HepG2 (cell line): ENCODE data around the gene GADD45GIP1. TPM values are rescaled to one million over a fixed set of nuclear protein-coding genes. Genes with fewer than 3 reads are reported as not detected.

Experiments
- CEBPZ ChIP-seq: IDR thresholded peaks from 2 replicates; pipeline ENCODE4 v1.6.1; 2012; ENCODE audit warnings: low read length, improper control_type of control experiment
- ESRRA ChIP-seq: sonication (generic); formaldehyde crosslinking; IDR thresholded peaks from 2 replicates; pipeline ENCODE4 v1.5.1; 2020; ENCODE audit warnings: mild to moderate bottlenecking, low read depth, missing genetic modification reagents
- MED13 ChIP-seq: sonication (generic); formaldehyde crosslinking; IDR thresholded peaks from 2 replicates; pipeline ENCODE4 v1.5.0; 2020; ENCODE audit warnings: missing genetic modification reagents
- MTERF4 ChIP-seq: sonication (generic); formaldehyde crosslinking; IDR thresholded peaks from 2 replicates; pipeline ENCODE4 v1.8.0; 2023; ENCODE audit warnings: mild to moderate bottlenecking, missing genetic modification reagents
- PITX1 ChIP-seq: sonication (generic); formaldehyde crosslinking; IDR thresholded peaks from 2 replicates; pipeline ENCODE4 v1.5.1; 2020; ENCODE audit warnings: mild to moderate bottlenecking, missing genetic modification reagents
- PRPF4 ChIP-seq: fragments of 200-400 bp; formaldehyde crosslinking; IDR thresholded peaks from 2 replicates; pipeline ENCODE4 v1.6.1; 2016; ENCODE audit warnings: low read length, low read depth; ENCODE audit not compliant: poor library complexity, severe bottlenecking
- SNRNP70 ChIP-seq: fragments of 200-400 bp; formaldehyde crosslinking; IDR thresholded peaks from 2 replicates; pipeline ENCODE4 v1.6.1; 2017; ENCODE audit warnings: mild to moderate bottlenecking, low read depth, low read length, moderate library complexity
- SOX13 ChIP-seq, 3 experiments: fragments of 450-650 bp in 1 of 3; sonication (generic) in 1 of 3; formaldehyde crosslinking in 1 of 3; IDR thresholded peaks in 2 of 3; conservative IDR thresholded peaks in 1 of 3; 2 replicates each; pipeline versions ENCODE4 v1.5.0 to v1.6.1; 2016 to 2020; ENCODE audit warnings: antibody characterized with exemption in 1 of 3, mild to moderate bottlenecking in 1 of 3, missing compliant biosample characterization in 1 of 3, missing genetic modification reagents in 1 of 3, moderate library complexity in 1 of 3
- ZBTB2 ChIP-seq: sonication (generic); formaldehyde crosslinking; IDR thresholded peaks from 2 replicates; pipeline ENCODE4 v1.8.0; 2022; ENCODE audit warnings: low read depth, missing genetic modification reagents
- ZBTB3 ChIP-seq: sonication (generic); formaldehyde crosslinking; IDR thresholded peaks from 2 replicates; pipeline ENCODE4 v1.4.0; 2020; ENCODE audit warnings: low read depth, mild to moderate bottlenecking, moderate library complexity, missing genetic modification reagents, borderline replicate concordance
- ZNF136 ChIP-seq: sonication (generic); formaldehyde crosslinking; IDR thresholded peaks from 2 replicates; pipeline ENCODE4 v1.8.1; 2022; ENCODE audit warnings: low read depth, mild to moderate bottlenecking, moderate library complexity, missing genetic modification reagents
- ZNF24 ChIP-seq: fragments of 450-650 bp; IDR thresholded peaks from 2 replicates; pipeline ENCODE4 v1.6.1; 2017; ENCODE audit warnings: antibody characterized with exemption, mild to moderate bottlenecking
- ZNF331 ChIP-seq: sonication (generic); formaldehyde crosslinking; IDR thresholded peaks from 2 replicates; pipeline ENCODE4 v1.4.0; 2020; ENCODE audit warnings: missing genetic modification reagents
- ZNF362 ChIP-seq: sonication (generic); formaldehyde crosslinking; IDR thresholded peaks from 2 replicates; pipeline ENCODE4 v1.4.0; 2020; ENCODE audit warnings: missing genetic modification reagents, mild to moderate bottlenecking, borderline replicate concordance
- ZNF430 ChIP-seq: sonication (generic); formaldehyde crosslinking; IDR thresholded peaks from 2 replicates; pipeline ENCODE4 v1.9.0; 2021; ENCODE audit warnings: mild to moderate bottlenecking, missing genetic modification reagents
- ZNF446 ChIP-seq: sonication (generic); formaldehyde crosslinking; IDR thresholded peaks from 2 replicates; pipeline ENCODE4 v1.5.0; 2020; ENCODE audit warnings: mild to moderate bottlenecking, missing genetic modification reagents
- ZNF670 ChIP-seq: sonication (generic); formaldehyde crosslinking; IDR thresholded peaks from 2 replicates; pipeline ENCODE4 v1.8.0; 2022; ENCODE audit warnings: mild to moderate bottlenecking, missing genetic modification reagents, borderline replicate concordance
- ZNF709 ChIP-seq: sonication (generic); formaldehyde crosslinking; IDR thresholded peaks from 2 replicates; pipeline ENCODE4 v1.5.0; 2020; ENCODE audit warnings: mild to moderate bottlenecking, missing genetic modification reagents
- ZNF749 ChIP-seq: sonication (generic); formaldehyde crosslinking; IDR thresholded peaks from 2 replicates; pipeline ENCODE4 v1.8.0; 2022; ENCODE audit warnings: mild to moderate bottlenecking, missing genetic modification reagents, moderate library complexity, borderline replicate concordance
- ZNF850 ChIP-seq: sonication (generic); formaldehyde crosslinking; conservative IDR thresholded peaks from 2 replicates; pipeline ENCODE4 v1.9.0; 2021; ENCODE audit warnings: mild to moderate bottlenecking, missing genetic modification reagents
- ZNF879 ChIP-seq: sonication (generic); formaldehyde crosslinking; IDR thresholded peaks from 2 replicates; pipeline ENCODE4 v1.8.1; 2023; ENCODE audit warnings: missing genetic modification reagents
- ZSCAN22 ChIP-seq: sonication (generic); formaldehyde crosslinking; IDR thresholded peaks from 2 replicates; pipeline ENCODE4 v1.4.0; 2020; ENCODE audit warnings: mild to moderate bottlenecking, missing genetic modification reagents
- polyA plus RNA-seq, 8 experiments: library from polyadenylated mRNA; depleted of rRNA in 3 of 8; stranded (reverse) in 7 of 8; unstranded in 1 of 8; fragments of >200 nt; fragmentation: Illumina TruSeq in 4 of 8; extraction: Trizol in 4 of 8; gene quantifications; 2 replicates each; pipeline versions ENCODE4 v1.2.1 to v1.2.3, GENCODE V29; 2011 to 2016; ENCODE audit warnings: low read depth in 4 of 8, missing spikeins in 1 of 8, mixed read lengths in 1 of 8; ENCODE audit not compliant: insufficient read depth in 1 of 8
- total RNA-seq, 5 experiments: library from RNA; depleted of rRNA; stranded (reverse); fragments of >200 nt; fragmentation: Illumina TruSeq; extraction: Trizol; gene quantifications; 2 replicates each; pipeline ENCODE4 v1.2.3, GENCODE V29; 2016; ENCODE audit warnings: low read depth in 1 of 5

Gene GADD45GIP1
- total and polyA plus RNA-seq, 2 of the 13 experiments (the other 11 are each of a cell fraction or from before 2014, with no cell fraction given) = 24.6 to 30.7 TPM

GRCh38 chr19:12985049-12985776, 28.2 kb upstream of the GADD45GIP1 start (continued):
- TF ChIP-seq SNRNP70 (no peak), ZNF136 (CRISPR knock-in tag) (no peak), ZBTB2 (CRISPR knock-in tag) (0 out of 2 replicates have a peak, but pooled peaks have one; percentile 28), ZNF879 (CRISPR knock-in tag) (no peak), PITX1 (CRISPR knock-in tag) (peak; percentile 48; the same call in 1 of the 2 replicates), ZNF430 (no peak), PRPF4 (no peak), ZNF331 (CRISPR knock-in tag) (no peak), MTERF4 (CRISPR knock-in tag) (no peak), ESRRA (CRISPR knock-in tag) (no peak), CEBPZ (no peak), ZSCAN22 (CRISPR knock-in tag) (peak; percentile 10; the same call in 1 of the 2 replicates), MED13 (CRISPR knock-in tag) (no peak), ZNF709 (CRISPR knock-in tag) (no peak), SOX13 (IDR thresholded peaks at IDR 0.05) (no peak), SOX13 (CRISPR knock-in tag; conservative IDR thresholded peaks at IDR 0.05 in 1 of 2, IDR thresholded peaks at IDR 0.05 in 1 of 2) (no peak), ZBTB3 (CRISPR knock-in tag) (no peak; the same call in 1 of the 2 replicates), ZNF850 (CRISPR knock-in tag) (no peak), ZNF749 (CRISPR knock-in tag) (0 out of 2 replicates have a peak, but pooled peaks have one; percentile 49), ZNF24 (no peak), ZNF446 (CRISPR knock-in tag) (no peak), ZNF670 (peak; percentile 58; the same call in 1 of the 2 replicates), ZNF362 (CRISPR knock-in tag) (no peak)
